ENCODE data around the gene AADAC. TPM values are rescaled to one million over a fixed set of nuclear protein-coding genes. Genes with fewer than 3 reads are reported as not detected.

The AADAC gene
- total RNA-seq, 2 experiments from 2014 or later, result not detected

DNA sequence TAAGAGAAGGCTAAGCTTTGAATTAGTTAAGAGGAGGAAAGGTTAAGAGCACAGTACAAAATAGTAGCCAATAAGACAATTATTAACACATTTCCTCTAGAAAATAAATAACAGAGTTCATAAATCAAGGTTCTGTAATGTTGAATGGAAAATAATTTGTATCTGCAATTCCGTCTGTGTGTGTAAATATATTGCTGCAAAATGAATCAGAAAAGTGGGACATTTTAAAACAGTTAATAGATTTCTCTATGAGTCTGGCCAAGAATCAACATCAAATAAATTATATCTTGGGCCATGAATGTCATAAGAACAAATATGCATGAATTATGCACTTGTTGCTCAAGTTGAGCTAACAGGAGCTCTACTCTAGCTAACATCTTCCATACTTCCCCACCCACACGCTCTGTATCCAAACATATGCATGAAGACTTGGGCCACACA is 45.3 kb downstream of the AADAC start:
- POLR2A ChIA-PET, result no interaction called here
- Histone ChIP-seq H3K9me3 (ENCODE audit: control insufficient read depth in 1 of 2, insufficient read depth in 1 of 2, low read length in 2 of 2) (no peaks in the 10 kb centered on the region), H3K4me1 (ENCODE audit: insufficient read depth, low read length) (no peaks in the 10 kb centered on the region), H3K4me3 (ENCODE audit: low read length) (no peak overlapping the region), H3K27me3 (ENCODE audit: control insufficient read depth in 1 of 2, insufficient read depth in 2 of 2, low read length in 2 of 2) (peaks cover 0 to 3% of the 10 kb centered on the region in 2 experiments), H3K36me3 (ENCODE audit: insufficient read depth, low read length) (no peaks in the 10 kb centered on the region), H3K27ac (ENCODE audit: low read depth in 1 of 2, low read length in 2 of 2) (no peak overlapping the region)
- Mint-ChIP-seq H3K27ac (no peak overlapping the region), H3K9me3 (no peaks in the 10 kb centered on the region), H3K4me3 (no peak overlapping the region), H3K27me3 (peaks cover 23% of the 10 kb centered on the region), H3K4me1 (ENCODE audit: low read depth) (no peaks in the 10 kb centered on the region), H3K36me3 (ENCODE audit: low read depth) (no peaks in the 10 kb centered on the region)
- intact Hi-C loops (cut with DNase I, micrococcal nuclease), result no loop called here
- no peak for ATAC-seq (ENCODE audit: poor library complexity)
- no peak for DNase-seq
- TF ChIP-seq, protein P1, sequence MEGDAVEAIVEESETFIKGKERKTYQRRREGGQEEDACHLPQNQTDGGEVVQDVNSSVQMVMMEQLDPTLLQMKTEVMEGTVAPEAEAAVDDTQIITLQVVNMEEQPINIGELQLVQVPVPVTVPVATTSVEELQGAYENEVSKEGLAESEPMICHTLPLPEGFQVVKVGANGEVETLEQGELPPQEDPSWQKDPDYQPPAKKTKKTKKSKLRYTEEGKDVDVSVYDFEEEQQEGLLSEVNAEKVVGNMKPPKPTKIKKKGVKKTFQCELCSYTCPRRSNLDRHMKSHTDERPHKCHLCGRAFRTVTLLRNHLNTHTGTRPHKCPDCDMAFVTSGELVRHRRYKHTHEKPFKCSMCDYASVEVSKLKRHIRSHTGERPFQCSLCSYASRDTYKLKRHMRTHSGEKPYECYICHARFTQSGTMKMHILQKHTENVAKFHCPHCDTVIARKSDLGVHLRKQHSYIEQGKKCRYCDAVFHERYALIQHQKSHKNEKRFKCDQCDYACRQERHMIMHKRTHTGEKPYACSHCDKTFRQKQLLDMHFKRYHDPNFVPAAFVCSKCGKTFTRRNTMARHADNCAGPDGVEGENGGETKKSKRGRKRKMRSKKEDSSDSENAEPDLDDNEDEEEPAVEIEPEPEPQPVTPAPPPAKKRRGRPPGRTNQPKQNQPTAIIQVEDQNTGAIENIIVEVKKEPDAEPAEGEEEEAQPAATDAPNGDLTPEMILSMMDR (IDR thresholded peaks at IDR 0.05), result no peak
- CTCF ChIA-PET, result interaction anchor here (1.0 kb wide), 1 partner anchor 11 kb away, joined by 3 read pairs; no protein-coding TSS in a partner anchor

DNA sequence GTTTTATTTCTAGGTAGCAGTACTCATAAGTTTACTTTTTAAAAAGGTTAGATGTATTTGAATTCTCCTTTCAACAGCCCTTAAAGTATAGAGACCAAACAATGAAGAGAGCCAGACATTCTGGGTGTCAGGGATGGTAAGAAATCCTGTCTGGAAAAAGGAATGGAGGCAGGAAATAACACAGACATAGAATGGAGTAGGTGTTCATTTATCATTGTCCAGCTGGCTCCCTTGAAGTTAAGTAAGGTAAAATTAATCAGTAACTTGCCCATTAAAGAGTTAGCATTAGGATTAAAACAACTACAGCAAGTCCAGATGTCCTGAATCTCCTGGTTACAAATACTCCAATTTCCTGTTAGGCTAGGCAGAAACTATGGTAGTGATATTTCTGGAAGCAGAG is 46.0 kb downstream of the AADAC start:
- ChIA-PET CTCF (interaction anchor here (1.0 kb wide), 1 partner anchor 12 kb away, joined by 3 read pairs; no protein-coding TSS in a partner anchor), POLR2A (no interaction called here)
- H3K9me3 ChIP-seq (ENCODE audit: control insufficient read depth in 1 of 2, insufficient read depth in 1 of 2, low read length in 2 of 2), result no peaks in the 10 kb centered on the region
- H3K4me1 ChIP-seq (ENCODE audit: insufficient read depth, low read length), result no peaks in the 10 kb centered on the region
- Mint-ChIP-seq H3K9me3 (no peaks in the 10 kb centered on the region), H3K4me3 (no peak overlapping the region), H3K27ac (no peak overlapping the region), H3K4me1 (ENCODE audit: low read depth) (no peaks in the 10 kb centered on the region), H3K36me3 (ENCODE audit: low read depth) (no peaks in the 10 kb centered on the region), H3K27me3 (peaks cover 18% of the 10 kb centered on the region)
- ATAC-seq (ENCODE audit: poor library complexity) (no peak), DNase-seq (no peak)
- H3K4me3 ChIP-seq (ENCODE audit: low read length), result no peak overlapping the region
- no peaks in the 10 kb centered on the region for H3K27me3 ChIP-seq (ENCODE audit: control insufficient read depth in 1 of 2, insufficient read depth in 2 of 2, low read length in 2 of 2)
- TF ChIP-seq, protein P1 (IDR thresholded peaks at IDR 0.05), result no peak
- H3K36me3 ChIP-seq (ENCODE audit: insufficient read depth, low read length), result no peaks in the 10 kb centered on the region
- no peak overlapping the region for H3K27ac ChIP-seq (ENCODE audit: low read depth in 1 of 2, low read length in 2 of 2)
- intact Hi-C loops (cut with DNase I, micrococcal nuclease), result no loop called here

- no peak for ATAC-seq (ENCODE audit: poor library complexity)
- no peak for DNase-seq
- Mint-ChIP-seq H3K9me3 (no peaks in the 10 kb centered on the region), H3K27me3 (no peaks in the 10 kb centered on the region), H3K27ac (no peak overlapping the region), H3K4me3 (no peak overlapping the region), H3K4me1 (ENCODE audit: low read depth) (no peaks in the 10 kb centered on the region), H3K36me3 (ENCODE audit: low read depth) (no peaks in the 10 kb centered on the region)
- POLR2A ChIA-PET, result no interaction called here
- CTCF ChIA-PET, result no interaction called here
- Histone ChIP-seq H3K36me3 (ENCODE audit: insufficient read depth, low read length) (no peaks in the 10 kb centered on the region), H3K9me3 (ENCODE audit: control insufficient read depth in 1 of 2, insufficient read depth in 1 of 2, low read length in 2 of 2) (no peaks in the 10 kb centered on the region), H3K27me3 (ENCODE audit: control insufficient read depth in 1 of 2, insufficient read depth in 2 of 2, low read length in 2 of 2) (no peaks in the 10 kb centered on the region), H3K4me1 (ENCODE audit: insufficient read depth, low read length) (no peaks in the 10 kb centered on the region), H3K4me3 (ENCODE audit: low read length) (no peak overlapping the region), H3K27ac (ENCODE audit: low read depth in 1 of 2, low read length in 2 of 2) (no peak overlapping the region)
- TF ChIP-seq, protein P1 (IDR thresholded peaks at IDR 0.05), result no peak
- intact Hi-C loops (cut with DNase I, micrococcal nuclease), result no loop called here
These were observed 49.7 kb downstream of the AADAC start for GRCh38 chr3:151863611-151864010.
